ENCODE measurements around the gene KCNQ1.

Gene KCNQ1

DNA sequence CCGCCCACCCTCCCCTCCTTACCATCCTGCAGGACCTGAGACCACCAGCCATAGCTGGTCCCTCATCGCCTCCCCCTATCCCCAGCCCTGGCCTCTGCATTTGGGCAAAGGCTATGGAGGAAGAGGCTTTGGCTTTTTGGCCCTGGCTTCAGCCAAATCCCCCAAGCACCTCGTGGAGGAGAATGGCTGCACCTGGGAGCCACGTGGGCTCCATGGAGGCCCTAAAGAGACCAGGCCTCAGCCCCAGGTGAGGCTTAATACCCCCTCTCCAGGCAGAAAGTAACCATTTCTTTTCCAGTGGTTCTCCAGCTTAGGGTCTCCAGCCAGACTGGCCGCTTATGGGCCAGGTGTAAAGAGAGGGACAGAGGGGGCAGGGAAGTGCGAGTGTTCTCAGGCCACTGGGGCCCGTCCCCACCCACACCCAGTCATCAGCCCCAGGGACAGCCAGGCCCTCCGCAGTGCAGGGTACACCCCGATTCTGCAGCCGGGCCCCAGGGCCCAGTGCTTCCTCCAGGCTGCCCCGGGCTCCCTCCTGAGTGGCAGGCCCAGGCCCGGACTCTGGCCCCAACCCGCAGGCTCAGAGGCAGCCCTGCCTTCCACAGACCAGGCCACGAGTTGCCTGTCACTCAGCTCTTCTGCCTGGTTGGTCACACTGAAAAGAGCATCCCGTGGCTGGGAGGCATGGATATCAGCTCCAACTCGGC, 414.3 kb downstream of the KCNQ1 start:
- DNase-seq (ENCODE audit: low read depth, low spot score) = no peak

DNA sequence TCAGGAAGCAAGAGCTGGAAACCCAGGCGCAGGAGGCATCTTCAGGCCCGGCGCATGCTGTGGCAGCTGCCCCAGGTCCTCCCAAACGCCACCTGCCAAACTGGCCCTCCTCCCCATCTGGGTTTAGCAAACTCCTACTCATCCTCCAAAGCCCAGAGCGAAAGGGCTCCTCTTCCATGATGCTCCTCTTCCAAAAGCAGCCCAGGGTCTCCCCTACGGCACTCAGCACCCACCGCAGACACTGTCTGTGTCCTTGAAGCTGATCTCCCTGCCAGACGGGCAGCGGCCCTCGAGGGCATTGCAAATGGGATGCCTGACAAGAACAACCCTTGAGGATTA, 414.9 kb downstream of the KCNQ1 start:
- DNase-seq (ENCODE audit: low read depth, low spot score) = no peak

DNA sequence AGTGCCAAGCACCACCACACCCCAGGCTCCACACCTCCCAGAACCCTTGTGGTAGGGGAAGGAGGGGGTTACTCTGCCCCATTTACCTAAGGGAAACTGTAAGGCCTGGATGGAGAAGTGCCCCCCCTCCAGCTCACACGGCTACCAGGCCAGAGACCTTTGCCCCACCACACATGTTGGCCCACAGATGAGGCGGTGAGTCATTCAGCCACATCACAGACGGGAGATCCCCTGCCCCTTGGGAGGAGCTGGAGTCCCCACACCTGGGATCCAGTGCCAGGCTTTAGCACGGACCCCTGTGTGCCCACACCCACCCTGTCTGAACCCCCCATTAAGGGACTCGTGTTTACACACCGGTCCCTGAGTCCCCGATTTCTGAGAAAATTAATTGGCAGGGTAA, 415.8 kb downstream of the KCNQ1 start:
- DNase-seq (ENCODE audit: low read depth, low spot score) = no peak

DNA sequence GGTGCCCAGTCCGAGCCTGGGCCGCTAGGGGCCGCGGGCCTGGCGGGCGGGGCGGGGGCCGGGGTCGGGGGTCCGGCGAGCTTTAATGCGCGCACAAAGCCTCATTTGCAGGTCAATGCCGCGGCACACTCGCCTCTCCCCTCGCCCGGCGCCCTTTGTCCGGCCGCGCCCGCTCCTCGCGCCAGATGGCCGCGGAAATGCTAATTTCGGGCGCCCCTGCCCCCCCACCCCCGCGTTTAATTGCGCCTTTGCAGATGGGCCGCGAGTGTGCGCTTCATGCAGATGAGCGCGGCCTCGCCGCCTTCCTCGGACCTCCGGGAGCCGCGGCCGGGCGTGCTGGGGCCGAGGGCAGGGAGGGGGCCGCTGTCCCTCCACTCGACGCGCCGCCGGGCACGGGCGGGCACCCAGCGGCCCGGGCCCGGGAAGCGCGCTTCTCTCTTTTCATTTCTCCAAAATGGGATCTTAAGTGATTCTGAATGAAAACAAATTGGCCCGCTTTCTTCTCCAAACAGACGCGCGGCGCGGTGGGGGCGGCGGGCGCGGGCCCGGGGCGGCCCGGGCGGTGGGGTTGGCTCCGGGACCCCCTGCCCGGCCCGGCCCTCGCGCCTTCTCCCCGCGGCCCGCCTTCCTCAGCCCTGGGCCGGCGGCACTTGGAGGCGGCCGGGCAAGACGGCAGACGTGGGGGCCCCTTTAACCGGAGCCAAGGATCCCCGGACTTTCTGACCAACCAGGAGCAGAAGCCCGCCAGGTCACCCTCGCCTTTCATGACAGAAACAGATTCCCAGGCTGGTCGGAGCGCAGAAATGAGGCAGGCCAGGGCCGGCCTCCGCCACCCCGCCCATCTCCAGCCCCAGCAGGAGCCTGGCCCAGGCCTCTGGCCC, 417.8 kb downstream of the KCNQ1 start:
- peak; percentile 73 for DNase-seq (ENCODE audit: low read depth, low spot score)

DNA sequence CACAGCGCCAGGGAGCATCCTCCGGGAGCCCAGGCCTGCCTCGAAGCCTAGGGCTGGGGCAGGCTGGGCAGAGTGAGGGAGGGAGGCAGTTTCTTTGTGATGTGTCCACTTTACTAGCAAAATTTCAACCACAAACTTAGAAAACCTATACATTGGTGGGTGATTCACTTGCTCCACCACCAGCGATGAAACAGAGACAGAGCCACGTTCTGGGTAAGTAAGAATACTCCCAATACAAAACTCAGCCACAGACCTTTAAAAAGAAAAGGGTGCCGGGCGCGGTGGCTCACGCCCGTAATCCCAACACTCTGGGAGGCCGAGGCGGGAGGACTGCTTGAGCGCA, 418.4 kb downstream of the KCNQ1 start:
- DNase-seq (ENCODE audit: low read depth, low spot score) = no peak

DNA sequence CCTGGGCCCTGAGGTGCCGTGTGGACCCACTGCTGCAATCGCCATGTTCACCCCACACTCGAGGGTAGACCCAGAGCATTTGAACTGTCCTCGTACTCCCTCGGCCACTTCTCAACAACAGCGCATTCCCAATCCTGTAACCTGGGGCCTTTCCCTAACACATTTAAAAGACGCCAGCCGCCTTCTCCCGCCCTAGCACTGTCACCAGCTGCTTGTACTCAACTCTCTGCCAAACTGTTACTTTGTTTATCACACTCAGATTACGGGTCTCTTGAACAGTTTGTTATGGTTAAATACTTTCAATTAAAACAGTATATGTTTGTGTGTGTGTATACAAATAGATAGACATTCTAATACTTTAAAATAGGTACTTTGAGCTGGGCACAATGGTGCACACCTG, 420.1 kb downstream of the KCNQ1 start:
- peak; percentile 29 for DNase-seq (ENCODE audit: low read depth, low spot score)

DNA sequence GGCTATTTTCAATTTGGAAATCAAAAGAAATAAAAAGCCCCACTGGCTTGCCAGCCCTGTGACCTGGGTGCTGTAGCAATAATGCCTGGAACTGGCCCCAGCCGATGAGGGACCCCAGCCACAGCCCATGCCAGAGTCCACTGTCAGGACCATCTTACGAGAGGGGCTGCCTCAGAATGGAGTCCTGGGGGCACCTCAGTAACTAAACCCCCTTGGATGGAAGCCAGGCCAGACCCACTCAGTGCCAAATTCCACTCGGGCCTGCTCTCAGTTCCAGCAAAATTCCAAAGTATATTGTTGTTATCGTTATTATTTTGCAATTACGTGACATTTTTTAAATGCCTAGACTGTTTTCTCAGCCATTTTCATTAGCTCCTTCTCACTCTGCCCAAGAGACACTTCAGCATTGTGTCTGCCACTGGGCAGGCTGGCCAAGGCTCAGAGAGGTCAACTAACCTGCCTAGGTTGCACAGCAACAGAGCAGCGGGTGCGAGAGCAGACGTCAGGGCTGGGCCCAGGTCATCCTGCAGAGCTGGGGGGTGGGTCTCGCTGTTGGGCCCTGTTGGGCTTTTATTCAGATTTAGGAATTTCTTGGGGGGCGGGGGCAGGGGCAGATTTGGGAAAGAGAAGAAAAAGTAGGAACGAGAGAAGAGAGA, 421.2 kb downstream of the KCNQ1 start:
- no peak for DNase-seq (ENCODE audit: low read depth, low spot score)

DNA sequence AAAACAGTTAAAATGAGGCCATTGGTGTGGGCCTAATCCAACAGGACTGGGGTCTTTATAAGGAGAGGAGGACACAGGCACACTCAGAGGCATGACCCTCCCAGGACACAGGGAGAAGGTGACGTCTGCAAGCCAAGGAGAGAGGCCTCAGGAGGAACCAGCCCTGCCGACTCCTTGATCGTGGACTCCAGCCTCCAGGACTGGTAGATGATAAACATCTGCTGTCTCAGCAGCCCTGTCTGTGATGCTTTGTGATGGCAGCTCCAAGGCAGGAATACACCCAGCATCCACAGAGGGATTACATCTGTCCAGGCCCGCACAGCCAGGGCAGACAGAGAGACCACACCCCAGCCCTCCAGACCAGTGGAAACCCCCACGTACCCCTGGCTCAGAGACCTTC, 422.3 kb downstream of the KCNQ1 start:
- no peak for DNase-seq (ENCODE audit: low read depth, low spot score)

DNA sequence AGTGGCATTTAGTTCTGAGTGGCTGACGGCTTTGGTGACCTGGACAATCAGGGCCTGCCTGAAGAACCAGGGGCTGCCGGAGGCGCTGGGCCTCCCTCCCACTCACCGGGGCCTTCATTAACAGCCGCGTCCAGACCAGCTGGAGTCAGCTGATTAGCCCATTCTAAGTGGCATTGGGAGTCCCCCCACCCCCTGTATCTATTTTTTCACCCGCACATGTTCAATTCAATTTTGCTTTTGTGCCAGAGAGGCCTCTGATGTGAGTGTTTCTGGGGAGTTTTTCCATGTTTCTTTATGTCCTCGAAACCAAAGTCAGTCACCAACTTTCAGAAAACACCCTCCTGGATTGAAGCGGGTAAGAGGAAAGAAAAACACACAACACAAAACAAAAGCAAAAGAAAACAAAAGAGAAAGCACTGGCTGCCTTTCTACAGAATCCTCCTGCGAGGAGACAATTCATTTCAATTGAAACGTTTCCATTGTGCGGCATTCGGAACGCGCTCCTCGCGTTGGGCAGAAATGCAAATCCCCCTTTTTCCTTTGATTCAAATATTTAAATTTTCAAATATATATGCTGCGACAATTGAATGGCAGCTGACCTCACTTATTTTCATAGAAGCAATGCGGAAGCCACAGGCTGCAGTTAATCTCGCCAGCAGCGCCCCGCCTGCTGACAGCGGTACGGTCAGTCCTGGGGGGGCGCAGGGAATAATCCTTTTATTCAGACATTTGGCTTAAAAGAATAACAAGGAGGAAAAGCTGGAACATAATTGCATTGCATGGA, 423.1 kb downstream of the KCNQ1 start:
- peak; percentile 54 for DNase-seq (ENCODE audit: low read depth, low spot score)

DNA sequence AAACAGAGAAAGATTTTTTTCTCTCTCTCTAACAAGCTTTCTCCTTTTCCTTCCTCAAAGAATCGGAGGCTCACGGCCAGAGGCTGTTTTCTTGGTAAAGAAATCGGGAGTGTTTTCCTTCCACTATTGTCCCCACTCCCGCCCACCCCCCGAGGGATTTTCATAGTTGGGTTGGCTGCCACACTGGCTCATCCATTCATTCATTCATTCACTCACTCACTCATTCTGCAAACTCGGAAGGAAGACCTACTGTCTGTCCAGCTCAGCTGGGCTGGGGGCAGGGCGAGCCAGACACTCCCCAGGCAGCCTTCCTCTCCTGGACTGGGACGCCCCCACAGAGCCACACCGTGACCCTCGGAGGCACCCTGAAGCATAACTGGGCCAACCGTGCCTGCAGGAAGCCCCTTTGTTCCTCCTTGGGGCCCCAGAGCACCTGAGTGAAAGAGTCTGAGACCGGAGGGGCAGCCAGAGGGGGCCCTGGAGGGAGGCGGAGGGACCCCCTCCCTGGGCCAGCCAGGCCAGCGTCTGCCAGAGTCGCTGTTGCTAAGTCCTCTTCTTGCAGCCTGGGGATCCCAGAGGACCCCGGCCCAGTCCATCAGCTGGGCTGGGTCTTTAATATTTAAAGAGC, 423.8 kb downstream of the KCNQ1 start:
- DNase-seq (ENCODE audit: low read depth, low spot score) = peak; percentile 35

DNA sequence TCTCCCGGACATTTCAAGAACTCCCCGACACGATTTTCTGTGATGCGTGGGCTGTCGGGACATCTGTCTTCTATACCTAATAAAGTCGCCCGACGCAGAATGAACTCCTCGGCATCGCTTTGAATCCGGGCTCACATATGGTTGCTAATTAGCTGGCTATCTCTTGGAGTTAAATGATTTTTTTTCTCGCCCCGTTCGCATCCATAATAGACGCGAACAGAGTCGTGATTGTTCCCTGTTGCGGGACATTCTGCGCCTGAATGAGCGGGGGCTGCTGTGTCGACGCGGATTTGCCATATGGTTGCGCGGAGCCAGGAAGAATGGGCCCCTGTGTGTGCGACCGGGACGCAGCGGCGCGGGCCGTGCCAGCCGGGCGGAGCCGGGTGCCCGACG, 424.3 kb downstream of the KCNQ1 start:
- DNase-seq (ENCODE audit: low read depth, low spot score) = no peak

DNA sequence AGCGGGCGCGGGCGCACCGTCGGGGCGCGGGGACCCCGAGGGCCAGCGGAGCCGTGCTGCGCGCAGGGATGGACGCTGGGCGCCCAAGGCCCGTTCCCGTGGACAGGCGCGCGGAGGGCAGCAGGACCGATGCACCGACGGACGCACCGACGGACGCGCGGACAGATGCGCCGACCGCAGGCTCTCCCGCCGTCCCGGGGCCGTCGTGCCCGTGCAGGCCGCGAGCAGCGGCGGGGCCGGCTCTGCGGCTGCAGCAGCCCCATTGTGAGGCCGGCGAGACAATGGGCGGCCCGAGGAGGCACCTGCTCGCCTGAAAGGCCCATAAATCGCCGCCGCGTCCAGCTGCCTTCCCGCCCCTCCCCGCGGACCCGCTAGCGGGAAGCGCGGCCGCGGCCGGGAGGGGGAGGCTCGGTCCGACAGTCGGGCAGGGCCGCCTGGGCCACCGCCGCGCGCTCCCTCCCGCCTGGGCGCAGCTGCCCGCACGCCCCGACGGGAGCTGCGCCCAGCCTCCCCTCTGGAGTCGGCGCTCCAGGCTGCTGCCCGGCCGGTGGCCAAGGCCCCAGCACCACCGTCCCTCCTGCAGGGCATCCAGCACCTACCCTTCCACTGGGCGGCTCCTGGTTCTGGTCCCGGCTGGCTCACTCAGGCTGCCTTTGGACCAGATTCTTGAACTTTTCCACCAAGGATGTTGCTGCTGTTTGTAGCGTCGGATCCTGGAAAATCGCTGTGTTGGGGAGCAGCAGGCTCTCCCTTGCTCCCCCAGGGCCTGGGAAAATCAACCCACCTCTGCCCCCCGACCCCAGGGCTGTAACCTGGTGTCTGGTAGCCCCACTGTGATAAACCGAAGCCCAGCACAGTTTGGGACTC, 425.0 kb downstream of the KCNQ1 start:
- no peak for DNase-seq (ENCODE audit: low read depth, low spot score)

DNA sequence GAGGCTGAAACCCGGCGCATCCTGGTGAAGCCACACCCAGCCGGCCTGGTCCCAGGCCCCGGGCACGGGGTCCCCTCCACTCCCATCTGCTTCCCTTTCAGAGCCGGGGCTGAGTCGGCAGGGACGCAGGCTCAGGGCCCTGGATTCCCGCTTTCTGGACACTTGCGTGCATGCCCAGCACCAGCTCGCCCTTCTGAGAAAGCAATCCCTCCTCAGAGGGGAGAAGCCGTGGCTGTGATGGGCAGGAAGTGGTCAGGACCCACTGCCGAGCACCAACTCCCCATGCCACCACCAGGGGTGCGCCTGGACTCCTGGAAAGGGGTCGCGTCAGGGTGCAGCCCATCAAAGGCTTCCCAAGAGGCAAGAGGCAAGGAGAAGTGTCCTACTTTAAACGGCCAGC, 425.7 kb downstream of the KCNQ1 start:
- peak; percentile 18 for DNase-seq (ENCODE audit: low read depth, low spot score)

DNA sequence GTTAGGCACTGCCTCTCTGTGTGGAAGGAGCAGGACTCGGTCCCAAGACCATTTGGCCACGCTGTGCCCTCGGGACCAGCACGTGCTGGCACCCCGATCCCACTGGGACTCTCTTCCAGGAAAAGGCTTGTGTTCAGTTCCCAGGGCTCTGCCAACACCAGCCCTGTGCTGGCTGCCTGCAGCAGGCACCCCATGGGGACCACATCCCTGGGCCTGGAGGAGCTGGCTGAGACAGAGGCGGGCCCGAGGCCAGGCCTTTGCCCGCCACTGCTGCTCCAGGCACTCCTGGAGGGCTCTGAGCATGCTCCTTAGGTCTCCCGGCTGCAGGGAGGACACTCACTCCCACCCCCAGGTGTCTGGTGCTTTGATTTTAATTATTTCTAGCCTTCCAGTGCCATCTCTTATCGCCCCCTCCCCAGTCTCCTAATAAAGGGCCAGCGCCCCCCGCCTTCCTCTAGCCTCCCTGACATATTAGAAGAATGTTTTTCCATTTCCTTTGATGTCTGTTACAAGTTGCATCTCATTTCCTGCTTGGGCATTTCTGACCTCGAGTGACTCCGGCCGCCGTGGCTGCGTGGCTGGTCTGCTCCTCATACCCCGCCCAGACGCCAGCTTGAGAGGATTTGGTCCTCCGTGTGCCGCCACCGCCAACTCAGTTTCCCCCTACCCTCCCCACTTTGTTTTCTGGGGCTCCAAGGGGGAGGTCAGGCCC, 426.3 kb downstream of the KCNQ1 start:
- DNase-seq (ENCODE audit: low read depth, low spot score) = peak; percentile 47

DNA sequence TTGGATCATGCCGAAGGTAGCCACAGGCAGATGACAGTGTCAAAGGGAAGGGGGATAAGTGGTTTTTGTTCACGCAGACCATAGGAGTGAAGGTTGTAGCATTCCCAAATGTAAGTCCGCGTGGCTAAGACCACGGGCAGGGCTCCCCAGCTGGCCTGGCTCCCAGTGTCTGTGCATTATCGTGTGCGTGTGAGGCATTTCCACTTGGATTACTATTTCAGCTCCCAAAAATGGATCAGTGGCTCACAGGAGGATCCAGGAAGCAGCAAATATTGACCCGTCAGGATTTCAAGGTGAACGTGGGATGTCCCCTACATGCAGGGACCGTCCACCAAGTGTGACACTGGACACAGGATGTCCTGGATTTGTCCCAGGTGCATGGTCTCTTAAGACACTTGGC, 430.2 kb downstream of the KCNQ1 start:
- DNase-seq (ENCODE audit: low read depth, low spot score) = no peak

DNA sequence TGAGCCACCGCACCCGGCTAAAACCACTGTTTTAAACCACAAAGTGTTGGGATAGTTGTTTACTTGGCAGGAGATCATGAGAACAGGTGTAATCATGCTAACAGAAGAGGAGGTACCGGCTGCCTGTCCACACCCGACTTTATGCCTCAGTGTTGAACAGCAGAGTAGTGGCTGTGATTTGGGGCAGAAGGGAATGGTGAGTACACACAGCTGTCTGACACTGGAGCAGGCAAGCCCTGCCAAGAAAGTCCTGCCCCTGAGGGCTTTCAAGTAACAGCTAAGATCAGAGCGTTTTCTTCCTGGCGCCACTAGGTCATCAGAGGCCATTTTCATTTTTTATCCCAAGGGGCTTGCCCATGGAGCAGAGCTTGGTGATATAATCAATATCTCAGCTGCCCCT, 432.7 kb downstream of the KCNQ1 start:
- DNase-seq (ENCODE audit: low read depth, low spot score) = no peak

DNA sequence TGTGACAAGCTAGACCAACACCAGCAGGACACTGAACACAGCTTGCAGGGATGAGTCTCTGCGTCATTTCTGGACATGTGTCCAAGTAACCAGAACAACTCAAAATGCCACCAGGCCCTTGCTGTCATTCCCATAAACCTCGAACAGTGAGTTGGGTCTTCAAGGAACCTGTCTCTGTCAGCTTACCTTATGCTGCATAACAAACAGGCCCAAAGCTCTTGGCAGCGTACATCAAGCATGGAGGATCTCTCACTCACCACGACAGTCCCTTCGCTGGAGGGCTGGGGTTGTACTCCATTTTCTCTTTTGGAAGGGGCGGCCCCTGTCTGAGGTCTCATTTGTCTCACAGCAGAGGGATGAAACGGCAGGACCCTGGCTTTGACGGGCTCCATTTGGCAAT, 434.0 kb downstream of the KCNQ1 start:
- no peak for DNase-seq (ENCODE audit: low read depth, low spot score)

DNA sequence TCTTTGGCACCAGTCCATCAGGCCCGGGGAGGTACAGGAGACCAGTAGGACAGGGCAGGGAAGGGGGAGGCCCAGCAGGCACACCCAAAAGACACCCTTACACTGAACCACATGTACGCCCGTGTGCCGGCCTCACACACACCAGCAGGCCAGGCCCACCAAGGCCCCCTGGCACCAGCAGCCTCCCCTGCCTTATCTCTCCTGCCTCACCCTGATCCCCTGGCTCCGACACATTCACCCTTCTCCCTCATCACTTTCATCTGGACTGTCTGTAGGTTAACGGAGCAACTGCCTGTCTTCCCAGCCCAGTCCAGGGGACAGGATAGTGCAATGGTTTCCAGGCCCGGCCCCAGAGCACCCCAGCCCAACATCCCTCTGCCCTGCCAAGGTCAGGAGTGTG, 435.8 kb downstream of the KCNQ1 start:
- DNase-seq (ENCODE audit: low read depth, low spot score) = no peak

DNA sequence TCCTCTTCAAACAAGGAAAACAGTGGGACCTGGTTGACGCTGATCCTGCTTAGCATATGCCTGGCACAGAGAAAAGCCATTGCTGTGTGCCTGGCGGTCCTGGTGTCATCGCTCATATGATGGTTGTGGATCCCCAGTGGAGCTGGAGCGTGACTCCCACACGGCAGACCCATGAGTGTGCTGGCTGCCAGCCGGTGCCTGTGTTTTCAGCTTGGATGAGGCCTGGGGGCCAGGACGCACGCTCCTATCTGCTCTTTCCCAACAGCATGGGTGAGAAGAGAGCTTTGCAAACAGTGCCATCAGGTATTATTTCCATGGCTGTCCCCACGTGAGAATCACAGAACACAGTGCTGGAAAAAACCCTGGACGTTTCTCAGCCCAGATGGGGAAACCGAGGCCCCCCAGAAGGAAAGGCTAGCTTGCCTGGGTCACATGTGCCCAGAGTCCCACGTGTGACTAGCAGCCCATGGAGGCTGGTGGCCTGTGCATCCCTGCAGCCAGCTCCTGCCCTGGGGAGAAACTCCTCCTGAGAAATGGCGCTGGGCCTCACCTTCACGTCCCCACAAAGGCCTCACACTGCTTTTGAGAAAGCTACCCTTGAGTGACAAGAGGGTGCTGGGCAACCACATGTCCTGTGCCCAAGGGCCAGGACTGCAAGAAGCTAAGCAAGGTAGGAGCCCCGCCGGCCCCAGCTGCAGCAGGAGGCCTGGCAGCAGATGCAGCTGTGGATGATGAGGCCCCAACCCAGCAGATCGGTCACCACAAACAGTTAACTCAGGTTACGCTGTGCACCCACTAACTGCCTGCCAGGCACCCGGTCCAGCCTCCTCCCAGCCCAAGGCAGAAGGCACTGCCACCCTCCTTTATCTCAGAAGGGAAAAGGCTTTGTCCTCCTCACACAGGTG, 436.5 kb downstream of the KCNQ1 start:
- DNase-seq (ENCODE audit: low read depth, low spot score) = no peak
